Loucy (cell line): ENCODE results near the gene CPAMD8.
A peak's percentile ranks its signal among the peaks of the same experiment; 100 is the strongest.

Source experiments
- H2AFZ ChIP-seq: fragments of 200-600 bp; sonication (generic); 2 replicates; pipeline ENCODE4 v1.6.0; 2016; ENCODE audit warnings: antibody characterized with exemption, mild to moderate bottlenecking, low read length, moderate library complexity
- H3F3A ChIP-seq: fragments of 200-600 bp; 2 replicates; pipeline ENCODE4 v1.6.0; 2016; ENCODE audit warnings: antibody characterized with exemption, low read depth, mild to moderate bottlenecking
- H3K27me3 ChIP-seq: fragments of 200-600 bp; sonication (generic); 2 replicates; pipeline ENCODE4 v1.6.1; 2014; ENCODE audit warnings: low read length, mild to moderate bottlenecking; ENCODE audit not compliant: insufficient read depth, poor library complexity, severe bottlenecking
- H3K36me3 ChIP-seq: fragments of 200-600 bp; sonication (generic); 2 replicates; pipeline ENCODE4 v1.6.1; 2016; ENCODE audit warnings: low read length; ENCODE audit not compliant: insufficient read depth
- H3K4me1 ChIP-seq: fragments of 200-600 bp; sonication (generic); 2 replicates; pipeline ENCODE4 v1.5.1; 2014; ENCODE audit warnings: low read length, mild to moderate bottlenecking; ENCODE audit not compliant: insufficient read depth, poor library complexity, severe bottlenecking
- H3K4me2 ChIP-seq: fragments of 200-600 bp; sonication (generic); 2 replicates; pipeline ENCODE4 v1.6.0; 2014; ENCODE audit warnings: antibody characterized with exemption, low read length, low read depth, mild to moderate bottlenecking; ENCODE audit not compliant: poor library complexity, severe bottlenecking
- H3K4me3 ChIP-seq: fragments of 200-600 bp; sonication (generic); 2 replicates; pipeline ENCODE4 v1.5.1; 2014; ENCODE audit warnings: low read length, mild to moderate bottlenecking, mixed read lengths; ENCODE audit not compliant: poor library complexity, severe bottlenecking
- H3K79me2 ChIP-seq: fragments of 200-600 bp; sonication (generic); 2 replicates; pipeline ENCODE4 v1.6.1; 2014; ENCODE audit warnings: low read length; ENCODE audit not compliant: insufficient read depth
- H3K9ac ChIP-seq: fragments of 200-600 bp; sonication (generic); 2 replicates; pipeline ENCODE4 v1.6.0; 2014; ENCODE audit warnings: mild to moderate bottlenecking, low read depth, low read length, moderate library complexity; ENCODE audit not compliant: poor library complexity, severe bottlenecking
- H3K9me2 ChIP-seq: fragments of 200-600 bp; sonication (generic); replicated peaks from 2 replicates; pipeline ENCODE4 v1.6.1; 2016; ENCODE audit warnings: low read depth, low read length, mixed read lengths
- H3K9me3 ChIP-seq: fragments of 200-600 bp; sonication (generic); 2 replicates; pipeline ENCODE4 v1.6.1; 2014; ENCODE audit warnings: mild to moderate bottlenecking, antibody characterized with exemption, low read length, low read depth; ENCODE audit not compliant: insufficient read depth
- H4K20me1 ChIP-seq: fragments of 200-600 bp; sonication (generic); 2 replicates; pipeline ENCODE4 v1.6.0; 2014; ENCODE audit warnings: antibody characterized with exemption, low read length, mild to moderate bottlenecking; ENCODE audit not compliant: insufficient read depth, poor library complexity, severe bottlenecking
- EZH2phosphoT487 ChIP-seq: fragments of 200-600 bp; IDR thresholded peaks from 2 replicates; pipeline ENCODE4 v1.6.1; 2018; ENCODE audit warnings: antibody characterized with exemption, mild to moderate bottlenecking, moderate library complexity, borderline replicate concordance
- TF ChIP-seq, protein P1 (sequence below): fragments of 200-600 bp; sonication (generic); conservative IDR thresholded peaks from 2 replicates; pipeline ENCODE4 v1.5.1; 2014; ENCODE audit warnings: mild to moderate bottlenecking, antibody characterized with exemption, low read length

The CPAMD8 gene

DNA sequence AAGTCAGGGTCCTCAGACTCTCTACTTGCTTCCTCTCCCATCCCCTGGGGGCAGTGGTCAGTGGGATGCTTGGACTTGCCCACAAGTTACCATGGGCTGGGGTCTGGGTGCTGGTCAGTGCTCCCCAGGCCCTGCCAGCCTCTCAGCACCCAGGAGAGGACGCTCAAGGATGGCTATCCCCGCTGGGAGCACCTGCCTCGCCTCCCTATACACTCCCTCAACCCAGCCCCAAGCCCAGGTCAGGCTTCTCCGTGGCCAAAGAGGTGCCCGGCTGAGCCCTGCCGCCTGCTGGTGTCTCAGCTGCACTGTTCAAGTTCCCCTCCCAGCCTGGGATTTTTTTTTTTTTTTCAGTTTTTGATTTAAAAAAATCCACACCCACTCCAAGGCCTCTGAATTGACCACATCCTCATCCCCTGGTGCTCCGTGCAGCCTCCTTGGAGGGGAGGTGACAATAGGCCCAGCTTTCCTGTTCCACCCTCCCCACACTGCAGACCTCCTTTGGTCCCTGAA is 127.0 kb downstream of the CPAMD8 start:
- no peaks in the 10 kb centered on the region for H3K79me2 ChIP-seq
- no peaks in the 10 kb centered on the region for H3K27me3 ChIP-seq
- H3K36me3 ChIP-seq: no peaks in the 10 kb centered on the region
- H3K4me3 ChIP-seq: no peak overlapping the region
- peak overlapping the region; percentile 45 for H3K4me2 ChIP-seq
- no peaks in the 10 kb centered on the region for H3K9me3 ChIP-seq
- no peaks in the 10 kb centered on the region for H3K9me2 ChIP-seq
- peaks cover 9% of the 10 kb centered on the region for H3K4me1 ChIP-seq
- no peaks in the 10 kb centered on the region for H3F3A ChIP-seq
- H4K20me1 ChIP-seq: no peaks in the 10 kb centered on the region
- no peak overlapping the region; the same call in 1 of the 2 replicates for H2AFZ ChIP-seq
- no peak overlapping the region for H3K9ac ChIP-seq
- no peak for TF ChIP-seq EZH2phosphoT487
- TF ChIP-seq, protein P1, sequence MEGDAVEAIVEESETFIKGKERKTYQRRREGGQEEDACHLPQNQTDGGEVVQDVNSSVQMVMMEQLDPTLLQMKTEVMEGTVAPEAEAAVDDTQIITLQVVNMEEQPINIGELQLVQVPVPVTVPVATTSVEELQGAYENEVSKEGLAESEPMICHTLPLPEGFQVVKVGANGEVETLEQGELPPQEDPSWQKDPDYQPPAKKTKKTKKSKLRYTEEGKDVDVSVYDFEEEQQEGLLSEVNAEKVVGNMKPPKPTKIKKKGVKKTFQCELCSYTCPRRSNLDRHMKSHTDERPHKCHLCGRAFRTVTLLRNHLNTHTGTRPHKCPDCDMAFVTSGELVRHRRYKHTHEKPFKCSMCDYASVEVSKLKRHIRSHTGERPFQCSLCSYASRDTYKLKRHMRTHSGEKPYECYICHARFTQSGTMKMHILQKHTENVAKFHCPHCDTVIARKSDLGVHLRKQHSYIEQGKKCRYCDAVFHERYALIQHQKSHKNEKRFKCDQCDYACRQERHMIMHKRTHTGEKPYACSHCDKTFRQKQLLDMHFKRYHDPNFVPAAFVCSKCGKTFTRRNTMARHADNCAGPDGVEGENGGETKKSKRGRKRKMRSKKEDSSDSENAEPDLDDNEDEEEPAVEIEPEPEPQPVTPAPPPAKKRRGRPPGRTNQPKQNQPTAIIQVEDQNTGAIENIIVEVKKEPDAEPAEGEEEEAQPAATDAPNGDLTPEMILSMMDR: peak; percentile 78

DNA sequence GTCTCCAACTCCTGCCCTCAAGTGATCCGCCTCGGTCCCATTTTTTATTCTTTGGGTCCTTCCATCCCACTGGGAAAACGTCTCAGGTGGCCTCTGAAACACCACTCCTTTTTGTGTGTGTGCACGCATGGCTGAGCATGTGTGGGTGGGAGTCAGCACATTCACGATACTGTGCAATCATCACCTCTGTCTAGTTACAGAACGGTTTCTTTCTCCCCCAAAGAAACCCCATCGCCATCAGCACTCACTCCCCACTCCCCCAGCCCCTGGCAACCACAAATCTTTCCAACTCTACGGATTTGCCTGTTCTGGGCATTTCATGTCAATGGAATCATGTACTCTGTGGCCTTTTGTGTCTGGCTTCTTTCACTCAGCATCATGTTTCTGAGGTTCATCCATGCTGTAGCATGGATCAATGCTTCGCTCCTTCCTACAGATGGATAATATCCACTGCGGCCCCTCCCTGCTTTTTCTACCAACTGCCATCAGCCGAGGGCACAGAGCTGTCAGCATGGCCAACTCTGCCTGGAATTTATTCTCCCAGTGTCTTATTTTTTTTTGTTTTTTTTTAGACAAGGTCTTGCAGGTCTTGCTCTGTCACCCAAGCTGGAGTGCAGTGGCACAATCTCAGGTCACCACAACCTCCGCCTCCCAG is 128.1 kb downstream of the CPAMD8 start:
- H3K9me3 ChIP-seq: no peaks in the 10 kb centered on the region
- no peaks in the 10 kb centered on the region for H3F3A ChIP-seq
- H3K4me1 ChIP-seq: peaks cover 18% of the 10 kb centered on the region
- no peaks in the 10 kb centered on the region for H3K79me2 ChIP-seq
- no peaks in the 10 kb centered on the region for H3K9me2 ChIP-seq
- no peaks in the 10 kb centered on the region for H3K36me3 ChIP-seq
- no peak overlapping the region for H3K9ac ChIP-seq
- TF ChIP-seq, protein P1: no peak
- no peaks in the 10 kb centered on the region for H3K27me3 ChIP-seq
- H2AFZ ChIP-seq: no peak overlapping the region
- no peaks in the 10 kb centered on the region for H4K20me1 ChIP-seq
- H3K4me2 ChIP-seq: no peak overlapping the region
- no peak overlapping the region for H3K4me3 ChIP-seq

DNA sequence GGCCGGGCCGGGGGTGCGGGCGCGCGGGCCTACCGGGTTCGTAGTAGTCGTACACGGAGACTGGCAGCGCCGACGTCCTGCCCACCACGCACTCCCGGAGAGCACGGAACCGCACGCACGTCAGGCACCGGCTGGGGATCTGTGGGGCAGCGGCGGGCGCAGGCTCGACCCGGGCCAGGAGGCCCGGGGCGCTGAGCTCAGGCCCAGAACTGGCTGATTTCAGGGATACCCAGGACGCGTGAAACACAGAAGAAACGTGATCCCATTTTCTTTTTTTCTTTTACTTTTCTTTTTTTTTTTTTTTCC is 128.8 kb downstream of the CPAMD8 start:
- peaks cover 24% of the 10 kb centered on the region for H3K4me1 ChIP-seq
- H3K9ac ChIP-seq: no peak overlapping the region
- no peaks in the 10 kb centered on the region for H3K9me3 ChIP-seq
- TF ChIP-seq, protein P1: no peak
- no peak for TF ChIP-seq EZH2phosphoT487
- H3K27me3 ChIP-seq: no peaks in the 10 kb centered on the region
- no peaks in the 10 kb centered on the region for H3K79me2 ChIP-seq
- no peaks in the 10 kb centered on the region for H4K20me1 ChIP-seq
- H3K36me3 ChIP-seq: no peaks in the 10 kb centered on the region
- no peak overlapping the region for H3K4me3 ChIP-seq
- H2AFZ ChIP-seq: no peak overlapping the region
- H3K9me2 ChIP-seq: no peaks in the 10 kb centered on the region
- no peaks in the 10 kb centered on the region for H3F3A ChIP-seq
- no peak overlapping the region for H3K4me2 ChIP-seq
